Fibroblast of lung (primary cell): ENCODE measurements around the gene NLE1. TPM values are rescaled to one million over a fixed set of nuclear protein-coding genes. Genes with fewer than 3 reads are reported as not detected.
"Not testable (repeated sequence)": the region's sequence is repeated elsewhere in the genome, so short reads cannot be mapped to it uniquely, and the experiment has no call there.

ENCODE experiments used
- DNase-seq, 2 donors: peaks; one replicate each; pipeline versions ENCODE4 v3.0.0 to v3.0.0-alpha.2; 2010; ENCODE audit warnings: low read depth in 2 of 2
- H2AFZ ChIP-seq: 2 replicates; pipeline ENCODE4 v1.5.1; 2012; ENCODE audit warnings: low read length, control low read depth, inconsistent platforms
- H3K27ac ChIP-seq: 2 replicates; pipeline ENCODE4 v1.5.1; 2011; ENCODE audit warnings: low read length, control low read depth; ENCODE audit not compliant: insufficient read depth
- H3K27me3 ChIP-seq: 2 replicates; pipeline ENCODE4 v1.5.1; 2011; ENCODE audit warnings: mild to moderate bottlenecking, low read length; ENCODE audit not compliant: control insufficient read depth, insufficient read depth
- H3K36me3 ChIP-seq: 2 replicates; pipeline ENCODE4 v1.5.1; 2011; ENCODE audit warnings: low read length; ENCODE audit not compliant: control insufficient read depth, insufficient read depth
- H3K4me1 ChIP-seq: 2 replicates; pipeline ENCODE4 v1.5.1; 2011; ENCODE audit warnings: low read length; ENCODE audit not compliant: control insufficient read depth, insufficient read depth; ENCODE audit errors: extremely low read depth
- H3K4me2 ChIP-seq: 2 replicates; pipeline ENCODE4 v1.5.1; 2011; ENCODE audit warnings: low read length, control low read depth; ENCODE audit not compliant: insufficient read depth; ENCODE audit errors: extremely low read depth
- H3K4me3 ChIP-seq, 4 experiments: fragments of 200-600 bp in 1 of 4; sonication (generic) in 1 of 4; replicated peaks in 1 of 4; 2 replicates each; pipeline ENCODE4 v1.5.1; 2011 to 2016; ENCODE audit warnings: low read length in 4 of 4, low read depth in 3 of 4, mild to moderate bottlenecking in 3 of 4, control low read depth in 2 of 4, inconsistent platforms in 1 of 4, mixed read lengths in 1 of 4; ENCODE audit not compliant: insufficient read depth in 1 of 4; ENCODE audit errors: control extremely low read depth in 1 of 4
- H3K79me2 ChIP-seq: 2 replicates; pipeline ENCODE4 v1.5.1; 2012; ENCODE audit warnings: mild to moderate bottlenecking, low read length, inconsistent platforms; ENCODE audit not compliant: control insufficient read depth, insufficient read depth
- H3K9ac ChIP-seq: 2 replicates; pipeline ENCODE4 v1.5.1; 2011; ENCODE audit warnings: mild to moderate bottlenecking, low read length, control low read depth; ENCODE audit not compliant: insufficient read depth
- H3K9me3 ChIP-seq: 2 replicates; pipeline ENCODE4 v1.5.1; 2012; ENCODE audit warnings: low read depth, low read length; ENCODE audit not compliant: control insufficient read depth, insufficient read depth
- H4K20me1 ChIP-seq: 2 replicates; pipeline ENCODE4 v1.5.1; 2011; ENCODE audit warnings: low read length; ENCODE audit not compliant: control insufficient read depth, insufficient read depth; ENCODE audit errors: extremely low read depth
- CTCF ChIP-seq, 2 donors: IDR thresholded peaks in 1 of 2; conservative IDR thresholded peaks in 1 of 2; 1 replicate in 1 of 2; 2 replicates in 1 of 2; pipeline ENCODE4 v1.5.1; 2011 to 2012; ENCODE audit warnings: low read length in 2 of 2, control low read depth in 1 of 2, inconsistent platforms in 1 of 2, low read depth in 1 of 2, mild to moderate bottlenecking in 1 of 2
- EZH2 ChIP-seq: IDR thresholded peaks from 2 replicates; pipeline ENCODE4 v1.5.1; 2012; ENCODE audit warnings: low read length, control low read depth, mild to moderate bottlenecking; ENCODE audit errors: missing control alignments
- polyA plus RNA-seq, 2 donors: library from polyadenylated mRNA; depleted of rRNA in 1 of 2; stranded (reverse) in 1 of 2; unstranded in 1 of 2; fragments of >200 nt; gene quantifications; 2 replicates each; pipeline ENCODE4 v1.2.1, GENCODE V29; 2011 to 2012; ENCODE audit warnings: missing spikeins in 1 of 2
- total RNA-seq: library from RNA; depleted of rRNA; stranded (reverse); fragments of >200 nt; gene quantifications from 2 replicates; pipeline ENCODE4 v1.2.1, GENCODE V29; 2014

The NLE1 gene
- total and polyA plus RNA-seq, 2 donors (not counting 1 experiment from before 2014, with no cell fraction given) = 9.4 to 20.5 TPM

DNA sequence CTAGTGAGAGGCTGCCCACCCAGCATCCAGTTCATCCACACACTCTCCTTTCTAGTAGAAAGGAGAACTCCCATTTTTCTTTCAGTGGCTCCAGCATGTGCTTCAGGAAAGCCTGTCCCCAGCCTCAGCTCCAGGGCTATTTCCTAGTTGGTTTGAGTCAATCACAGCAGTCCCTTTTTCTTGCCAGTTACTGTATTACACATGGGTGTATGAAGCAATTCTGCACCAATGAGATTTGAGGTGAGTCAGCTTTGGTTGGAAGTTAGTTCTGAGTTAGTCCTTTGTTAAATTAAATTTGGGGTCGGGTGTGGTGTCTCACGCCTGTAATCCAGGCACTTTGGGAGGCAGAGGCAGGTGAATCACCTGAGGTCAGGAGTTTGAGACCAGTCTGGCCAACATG lies 47.2 kb downstream of the NLE1 start:
- Histone ChIP-seq H3K79me2 (no peaks in the 10 kb centered on the region), H3K4me1 (peaks cover 4% of the 10 kb centered on the region), H3K4me2 (no peak overlapping the region), H3K9ac (no peak overlapping the region), H3K4me3 (no peak overlapping the region), H3K27ac (peak overlapping the region; percentile 40), H3K27me3 (no peaks in the 10 kb centered on the region), H3K36me3 (peaks cover 3% of the 10 kb centered on the region), H2AFZ (peak overlapping the region; percentile 66), H3K9me3 (no peaks in the 10 kb centered on the region), H4K20me1 (no peaks in the 10 kb centered on the region)
- TF ChIP-seq CTCF (conservative IDR thresholded peaks at IDR 0.05 in 1 of 2, IDR thresholded peaks at IDR 0.05 in 1 of 2; ENCODE audit: low read depth in 1 of 2, low read length in 2 of 2) (no peak), EZH2 (no peak)
- peak; percentile 88 to 92 for DNase-seq

GRCh38 chr17:35090707-35091106 lies 51.4 kb downstream of the NLE1 start:
- H3K36me3 ChIP-seq, DNase-seq, H3K9ac ChIP-seq, H3K4me1 ChIP-seq, H3K4me2 ChIP-seq, H3K27me3 ChIP-seq, H3K4me3 ChIP-seq, H3K9me3 ChIP-seq, H2AFZ ChIP-seq, H3K27ac ChIP-seq, H4K20me1 ChIP-seq: not testable (repeated sequence)
- H3K79me2 ChIP-seq = peaks cover 30% of the 10 kb centered on the region

DNA sequence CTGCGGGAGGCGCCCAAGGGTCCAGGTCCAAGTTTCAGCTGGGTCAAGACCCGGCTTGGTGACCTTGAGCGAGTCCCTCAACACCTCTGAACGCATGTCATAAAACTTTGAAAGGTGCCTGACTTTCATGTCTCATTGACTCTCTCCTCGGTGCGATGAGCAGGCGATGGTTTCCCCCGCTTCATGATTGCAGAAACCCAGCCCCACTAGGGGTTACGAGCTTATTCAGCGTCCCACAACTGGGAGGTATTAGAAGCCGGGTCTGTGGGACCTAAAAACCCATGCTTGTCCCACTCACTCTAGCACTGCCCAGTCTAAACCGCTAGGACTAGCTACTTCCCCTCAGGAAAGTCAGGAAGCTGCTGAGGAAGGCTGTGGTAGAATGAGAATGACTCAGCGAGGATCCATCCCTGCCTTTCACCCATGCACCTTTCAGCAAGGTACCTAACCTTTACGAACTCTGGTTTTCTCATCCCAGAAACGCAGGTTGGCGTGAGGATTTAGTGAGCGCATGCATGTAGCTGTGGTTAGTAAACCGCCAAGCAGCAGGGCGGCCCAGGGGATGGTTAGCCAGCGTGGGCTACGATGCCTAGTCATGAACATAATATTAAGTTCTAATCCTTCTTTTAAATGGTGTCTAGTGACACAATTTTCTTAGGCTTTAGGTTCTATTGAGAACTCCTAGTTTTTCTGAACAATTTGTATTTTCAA lies 52.4 kb downstream of the NLE1 start:
- Histone ChIP-seq H3K27ac (peak overlapping the region; percentile 33), H3K9ac (no peak overlapping the region), H3K4me3 (peak overlapping the region in 2 of 4 experiments; percentile 42 to 46), H3K36me3 (no peaks in the 10 kb centered on the region), H3K79me2 (peaks cover 34% of the 10 kb centered on the region), H2AFZ (peak overlapping the region; percentile 50), H3K4me2 (no peak overlapping the region), H3K27me3 (no peaks in the 10 kb centered on the region), H3K9me3 (no peaks in the 10 kb centered on the region), H3K4me1 (peaks cover 8% of the 10 kb centered on the region), H4K20me1 (no peaks in the 10 kb centered on the region)
- peak in 1 of 2 donors; percentile 47 for DNase-seq
- TF ChIP-seq EZH2 (no peak), CTCF (conservative IDR thresholded peaks at IDR 0.05 in 1 of 2, IDR thresholded peaks at IDR 0.05 in 1 of 2; ENCODE audit: low read depth in 1 of 2, low read length in 2 of 2) (no peak)
